Keratinocyte (primary cell): Measurements from ENCODE around the gene CCR5. TPM values are rescaled to one million over a fixed set of nuclear protein-coding genes. Genes with fewer than 3 reads are reported as not detected.

ENCODE experiments used
- DNase-seq: peaks from one replicate; pipeline ENCODE4 v3.0.0-alpha.2; 2011; ENCODE audit warnings: low read depth, missing footprints, low spot score
- FAIRE-seq: peaks from 2 replicates; lab custom pipeline; 2011; peaks lifted over from hg19 to GRCh38; lab: Jason Lieb, UNC
- H2AFZ ChIP-seq: 2 replicates; pipeline ENCODE4 v1.6.0; 2012; ENCODE audit warnings: low read length, control low read depth, inconsistent platforms; ENCODE audit not compliant: control insufficient read depth
- H3K27ac ChIP-seq: 2 replicates; pipeline ENCODE4 v1.5.1; 2011; ENCODE audit warnings: low read length; ENCODE audit not compliant: control insufficient read depth, insufficient read depth
- H3K27me3 ChIP-seq: 3 replicates; pipeline ENCODE4 v1.6.0; 2011; ENCODE audit warnings: low read length; ENCODE audit not compliant: control insufficient read depth, insufficient read depth; ENCODE audit errors: extremely low read depth
- H3K36me3 ChIP-seq, 2 experiments: 2 replicates in 1 of 2; 3 replicates in 1 of 2; pipeline ENCODE4 v1.5.1; 2011; ENCODE audit warnings: low read length in 2 of 2, mild to moderate bottlenecking in 1 of 2; ENCODE audit not compliant: control insufficient read depth in 2 of 2, insufficient read depth in 2 of 2; ENCODE audit errors: extremely low read depth in 1 of 2
- H3K4me1 ChIP-seq: 3 replicates; pipeline ENCODE4 v1.5.1; 2011; ENCODE audit warnings: low read length; ENCODE audit not compliant: control insufficient read depth, insufficient read depth; ENCODE audit errors: extremely low read depth
- H3K4me2 ChIP-seq: 3 replicates; pipeline ENCODE4 v1.6.0; 2011; ENCODE audit warnings: low read depth, low read length; ENCODE audit not compliant: control insufficient read depth, insufficient read depth; ENCODE audit errors: extremely low read depth
- H3K4me3 ChIP-seq, 3 experiments: fragments of 200-600 bp in 1 of 3; sonication (generic) in 1 of 3; 2 replicates in 2 of 3; 3 replicates in 1 of 3; pipeline ENCODE4 v1.5.1; 2011 to 2016; ENCODE audit warnings: low read length in 3 of 3, mild to moderate bottlenecking in 3 of 3, control low read depth in 2 of 3, inconsistent platforms in 1 of 3, low read depth in 1 of 3, mixed read lengths in 1 of 3, mixed run types in 1 of 3, moderate library complexity in 1 of 3; ENCODE audit not compliant: control insufficient read depth in 2 of 3, insufficient read depth in 2 of 3; ENCODE audit errors: extremely low read depth in 1 of 3
- H3K79me2 ChIP-seq: 2 replicates; pipeline ENCODE4 v1.6.0; 2012; ENCODE audit warnings: low read length; ENCODE audit not compliant: control insufficient read depth, insufficient read depth
- H3K9ac ChIP-seq: 3 replicates; pipeline ENCODE4 v1.6.0; 2011; ENCODE audit warnings: low read length; ENCODE audit not compliant: control insufficient read depth, insufficient read depth; ENCODE audit errors: extremely low read depth
- H3K9me1 ChIP-seq: 3 replicates; pipeline ENCODE4 v1.6.0; 2011; ENCODE audit warnings: low read length; ENCODE audit not compliant: control insufficient read depth, insufficient read depth; ENCODE audit errors: extremely low read depth
- H3K9me3 ChIP-seq: 2 replicates; pipeline ENCODE4 v1.5.1; 2012; ENCODE audit warnings: low read depth, low read length; ENCODE audit not compliant: control insufficient read depth
- H4K20me1 ChIP-seq: 3 replicates; pipeline ENCODE4 v1.6.0; 2011; ENCODE audit warnings: low read length; ENCODE audit not compliant: control insufficient read depth, insufficient read depth; ENCODE audit errors: extremely low read depth
- EZH2 ChIP-seq: IDR thresholded peaks from one replicate; pipeline ENCODE4 v1.6.1; 2012; ENCODE audit warnings: inconsistent platforms, mild to moderate bottlenecking, low read length, moderate library complexity
- dilution Hi-C: fragments of 300-500 bp; cut with MboI; formaldehyde crosslinking; loops from one replicate; pipeline ENCODE4 v1.7.0; 2020; ENCODE audit warnings: low sequenced_read_pairs; ENCODE audit not compliant: extremely low pct_ligation_motif_present
- polyA plus RNA-seq, 5 experiments: library from polyadenylated mRNA; depleted of rRNA in 3 of 5; stranded (reverse) in 3 of 5; stranded (forward) in 1 of 5; unstranded in 1 of 5; fragments of >200 nt; gene quantifications; 1 replicate in 1 of 5; 2 replicates in 3 of 5; 3 replicates in 1 of 5; pipeline versions ENCODE4 v1.2.1 to v1.2.3, GENCODE V29; 2011 to 2012; ENCODE audit warnings: missing spikeins in 2 of 5, low read depth in 1 of 5, low replicate concordance in 1 of 5
- TF ChIP-seq, protein P1 (sequence below), 3 experiments: IDR thresholded peaks in 1 of 3; conservative IDR thresholded peaks in 1 of 3; optimal IDR thresholded peaks in 1 of 3; 2 replicates in 2 of 3; 3 replicates in 1 of 3; pipeline versions ENCODE3 to v1.5.1; 2011; ENCODE audit warnings: low read length in 3 of 3, mild to moderate bottlenecking in 3 of 3, moderate library complexity in 2 of 3, control low read depth in 1 of 3, inconsistent platforms in 1 of 3; ENCODE audit not compliant: insufficient read depth in 2 of 3; ENCODE audit errors: extremely low read depth in 1 of 3

CCR5 gene
- polyA plus RNA-seq, 1 donor (not counting 4 experiments of a cell fraction or from before 2014, with no cell fraction given) = 0.14 TPM

GRCh38 chr3:46372492-46373359 is 2.0 kb downstream of the CCR5 start:
- no peak overlapping the region for H3K4me2 ChIP-seq
- FAIRE-seq = peak; percentile 91
- DNase-seq = no peak
- no peaks in the 10 kb centered on the region for H3K9me1 ChIP-seq
- no peaks in the 10 kb centered on the region for H3K4me1 ChIP-seq
- H3K27ac ChIP-seq = no peak overlapping the region
- H3K27me3 ChIP-seq = peaks cover 7% of the 10 kb centered on the region
- no peak overlapping the region for H3K9ac ChIP-seq
- no peaks in the 10 kb centered on the region for H3K9me3 ChIP-seq
- no peak overlapping the region for H3K4me3 ChIP-seq
- no peaks in the 10 kb centered on the region for H4K20me1 ChIP-seq
- no peak for TF ChIP-seq EZH2
- TF ChIP-seq, protein P1, sequence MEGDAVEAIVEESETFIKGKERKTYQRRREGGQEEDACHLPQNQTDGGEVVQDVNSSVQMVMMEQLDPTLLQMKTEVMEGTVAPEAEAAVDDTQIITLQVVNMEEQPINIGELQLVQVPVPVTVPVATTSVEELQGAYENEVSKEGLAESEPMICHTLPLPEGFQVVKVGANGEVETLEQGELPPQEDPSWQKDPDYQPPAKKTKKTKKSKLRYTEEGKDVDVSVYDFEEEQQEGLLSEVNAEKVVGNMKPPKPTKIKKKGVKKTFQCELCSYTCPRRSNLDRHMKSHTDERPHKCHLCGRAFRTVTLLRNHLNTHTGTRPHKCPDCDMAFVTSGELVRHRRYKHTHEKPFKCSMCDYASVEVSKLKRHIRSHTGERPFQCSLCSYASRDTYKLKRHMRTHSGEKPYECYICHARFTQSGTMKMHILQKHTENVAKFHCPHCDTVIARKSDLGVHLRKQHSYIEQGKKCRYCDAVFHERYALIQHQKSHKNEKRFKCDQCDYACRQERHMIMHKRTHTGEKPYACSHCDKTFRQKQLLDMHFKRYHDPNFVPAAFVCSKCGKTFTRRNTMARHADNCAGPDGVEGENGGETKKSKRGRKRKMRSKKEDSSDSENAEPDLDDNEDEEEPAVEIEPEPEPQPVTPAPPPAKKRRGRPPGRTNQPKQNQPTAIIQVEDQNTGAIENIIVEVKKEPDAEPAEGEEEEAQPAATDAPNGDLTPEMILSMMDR (optimal IDR thresholded peaks at IDR 0.05 in 1 of 3, IDR thresholded peaks at IDR 0.05 in 1 of 3, conservative IDR thresholded peaks at IDR 0.05 in 1 of 3; ENCODE audit: extremely low read depth in 1 of 3, insufficient read depth in 2 of 3, low read length in 3 of 3) = peak; percentile 71 to 83 (median 75)
- dilution Hi-C loops = no loop called here
- no peak overlapping the region for H2AFZ ChIP-seq
- no peaks in the 10 kb centered on the region for H3K36me3 ChIP-seq
- H3K79me2 ChIP-seq = no peaks in the 10 kb centered on the region

GRCh38 chr3:46374755-46375154 is 4.0 kb downstream of the CCR5 start:
- Histone ChIP-seq H3K4me2 (no peak overlapping the region), H3K4me1 (peaks cover 4% of the 10 kb centered on the region), H3K27me3 (peaks cover 7% of the 10 kb centered on the region), H4K20me1 (no peaks in the 10 kb centered on the region), H3K36me3 (no peaks in the 10 kb centered on the region), H3K9ac (no peak overlapping the region), H3K27ac (no peak overlapping the region), H3K4me3 (no peak overlapping the region), H3K9me3 (no peaks in the 10 kb centered on the region), H2AFZ (no peak overlapping the region), H3K79me2 (no peaks in the 10 kb centered on the region), H3K9me1 (no peaks in the 10 kb centered on the region)
- FAIRE-seq (no peak), DNase-seq (no peak)
- dilution Hi-C loops = no loop called here
- TF ChIP-seq EZH2 = no peak
- TF ChIP-seq, protein P1 (optimal IDR thresholded peaks at IDR 0.05 in 1 of 3, IDR thresholded peaks at IDR 0.05 in 1 of 3, conservative IDR thresholded peaks at IDR 0.05 in 1 of 3; ENCODE audit: extremely low read depth in 1 of 3, insufficient read depth in 2 of 3, low read length in 3 of 3) = no peak
